CD14-positive monocyte (primary cell): Measurements from ENCODE around the gene ECI2. TPM values are rescaled to one million over a fixed set of nuclear protein-coding genes. Genes with fewer than 3 reads are reported as not detected.

Source experiments
- DNase-seq, 3 donors: peaks; one replicate each; pipeline ENCODE4 v3.0.0-alpha.2; 2011 to 2022
- H2AFZ ChIP-seq: 2 replicates; pipeline ENCODE4 v1.6.0; 2012; ENCODE audit warnings: mild to moderate bottlenecking, low read depth, low read length, inconsistent platforms; ENCODE audit not compliant: insufficient read depth, poor library complexity, severe bottlenecking
- H3K27ac ChIP-seq, 2 donors: 1 replicate in 1 of 2; 2 replicates in 1 of 2; pipeline ENCODE4 v1.5.1; 2012 to 2013; ENCODE audit warnings: low read length in 2 of 2, control low read depth in 1 of 2, inconsistent platforms in 1 of 2, low read depth in 1 of 2, mild to moderate bottlenecking in 1 of 2
- H3K27me3 ChIP-seq, 2 donors: one replicate each; pipeline versions ENCODE4 v1.6.0 to v1.6.1; 2011 to 2013; ENCODE audit warnings: low read length in 2 of 2; ENCODE audit not compliant: control insufficient read depth in 2 of 2, insufficient read depth in 2 of 2
- H3K36me3 ChIP-seq, 2 donors: replicated peaks in 1 of 2; 1 replicate in 1 of 2; 2 replicates in 1 of 2; pipeline versions ENCODE4 v1.5.1 to v1.6.1; 2012 to 2013; ENCODE audit warnings: low read length in 2 of 2, control low read depth in 1 of 2, inconsistent platforms in 1 of 2, mild to moderate bottlenecking in 1 of 2; ENCODE audit not compliant: insufficient read depth in 2 of 2, control insufficient read depth in 1 of 2
- H3K4me1 ChIP-seq, 2 donors: 1 replicate in 1 of 2; 2 replicates in 1 of 2; pipeline versions ENCODE4 v1.5.1 to v1.6.1; 2012 to 2013; ENCODE audit warnings: low read length in 2 of 2, control low read depth in 1 of 2, inconsistent platforms in 1 of 2, mild to moderate bottlenecking in 1 of 2, moderate library complexity in 1 of 2; ENCODE audit not compliant: insufficient read depth in 2 of 2, control insufficient read depth in 1 of 2
- H3K4me2 ChIP-seq: replicated peaks from 2 replicates; pipeline ENCODE3; 2012; ENCODE audit warnings: low read length, moderate library complexity, mild to moderate bottlenecking; ENCODE audit not compliant: poor library complexity, severe bottlenecking; ENCODE audit errors: extremely low read depth
- H3K4me3 ChIP-seq, 3 experiments: fragments of 200-600 bp in 1 of 3; sonication (generic) in 1 of 3; replicated peaks in 1 of 3; 1 replicate in 2 of 3; 2 replicates in 1 of 3; pipeline ENCODE4 v1.5.1; 2011 to 2013; ENCODE audit warnings: low read length in 3 of 3, mild to moderate bottlenecking in 3 of 3, control low read depth in 2 of 3, low read depth in 2 of 3, inconsistent platforms in 1 of 3, moderate library complexity in 1 of 3
- H3K79me2 ChIP-seq: 2 replicates; pipeline ENCODE4 v1.6.0; 2012; ENCODE audit warnings: mild to moderate bottlenecking, control low read depth, inconsistent platforms, low read length, moderate library complexity; ENCODE audit not compliant: insufficient read depth
- H3K9ac ChIP-seq: 2 replicates; pipeline ENCODE4 v1.6.0; 2017; ENCODE audit warnings: low read length, mild to moderate bottlenecking; ENCODE audit not compliant: insufficient read depth, poor library complexity, severe bottlenecking
- H3K9me3 ChIP-seq, 2 donors: replicated peaks in 1 of 2; 1 replicate in 1 of 2; 2 replicates in 1 of 2; pipeline versions ENCODE4 v1.5.1 to v1.6.1; 2012 to 2013; ENCODE audit warnings: low read length in 2 of 2, control low read depth in 1 of 2; ENCODE audit not compliant: control insufficient read depth in 1 of 2, insufficient read depth in 1 of 2
- H4K20me1 ChIP-seq: 2 replicates; pipeline ENCODE4 v1.6.0; 2012; ENCODE audit warnings: mild to moderate bottlenecking, low read length, control low read depth, moderate library complexity; ENCODE audit not compliant: insufficient read depth
- H3K27ac Mint-ChIP-seq, 7 donors: one replicate each; pipeline ENCODE4 v1.8.0; 2020; ENCODE audit warnings: mild to moderate bottlenecking in 7 of 7, mixed read lengths in 7 of 7, moderate library complexity in 6 of 7, inconsistent platforms in 2 of 7
- H3K27me3 Mint-ChIP-seq, 3 donors: one replicate each; pipeline ENCODE4 v1.8.0; 2021 to 2022; ENCODE audit warnings: low read depth in 3 of 3, mild to moderate bottlenecking in 3 of 3, mixed read lengths in 3 of 3, moderate library complexity in 3 of 3, inconsistent platforms in 1 of 3
- H3K36me3 Mint-ChIP-seq, 2 donors: one replicate each; pipeline ENCODE4 v1.8.0; 2020; ENCODE audit warnings: mixed read lengths in 2 of 2, inconsistent platforms in 1 of 2, mild to moderate bottlenecking in 1 of 2
- H3K4me1 Mint-ChIP-seq: one replicate; pipeline ENCODE4 v1.8.0; 2020; ENCODE audit warnings: mild to moderate bottlenecking, mixed read lengths
- H3K4me3 Mint-ChIP-seq, 2 donors: one replicate each; pipeline ENCODE4 v1.8.0; 2020; ENCODE audit warnings: mild to moderate bottlenecking in 2 of 2, mixed read lengths in 2 of 2, moderate library complexity in 1 of 2
- H3K9me3 Mint-ChIP-seq, 7 donors: one replicate each; pipeline ENCODE4 v1.8.0; 2020 to 2022; ENCODE audit warnings: mixed read lengths in 7 of 7, mild to moderate bottlenecking in 6 of 7, moderate library complexity in 6 of 7, inconsistent platforms in 2 of 7
- WGBS: methylation state at CpG from one replicate; pipeline ENCODE4 v1.1.5; 2013; ENCODE audit warnings: missing lambda C conversion rate; ENCODE audit not compliant: insufficient coverage; 5-methylcytosine and 5-hydroxymethylcytosine counted together
- intact Hi-C, 2 donors: fragments of 100-400 bp; cut with micrococcal nuclease; formaldehyde crosslinking; loops; one replicate each; pipeline versions ENCODE4 v1.15.0 to v1.15.1; 2023
- polyA plus RNA-seq, 3 donors: library from polyadenylated mRNA; depleted of rRNA in 1 of 3; unstranded in 2 of 3; stranded (reverse) in 1 of 3; fragments of 300-500 nt in 2 of 3; fragments of >200 nt in 1 of 3; fragmentation: Illumina TruSeq in 2 of 3; gene quantifications; 1 replicate in 2 of 3; 2 replicates in 1 of 3; pipeline ENCODE4 v1.2.3, GENCODE V29; 2012 to 2021
- TF ChIP-seq, protein P1 (sequence below): fragments of 200-600 bp; IDR thresholded peaks from one replicate; pipeline ENCODE4 v1.8.0; 2022; ENCODE audit warnings: antibody characterized with exemption, mild to moderate bottlenecking

Gene ECI2
- polyA plus RNA-seq, 3 donors = 9.2 to 45.9 (median 44.5) TPM

DNA sequence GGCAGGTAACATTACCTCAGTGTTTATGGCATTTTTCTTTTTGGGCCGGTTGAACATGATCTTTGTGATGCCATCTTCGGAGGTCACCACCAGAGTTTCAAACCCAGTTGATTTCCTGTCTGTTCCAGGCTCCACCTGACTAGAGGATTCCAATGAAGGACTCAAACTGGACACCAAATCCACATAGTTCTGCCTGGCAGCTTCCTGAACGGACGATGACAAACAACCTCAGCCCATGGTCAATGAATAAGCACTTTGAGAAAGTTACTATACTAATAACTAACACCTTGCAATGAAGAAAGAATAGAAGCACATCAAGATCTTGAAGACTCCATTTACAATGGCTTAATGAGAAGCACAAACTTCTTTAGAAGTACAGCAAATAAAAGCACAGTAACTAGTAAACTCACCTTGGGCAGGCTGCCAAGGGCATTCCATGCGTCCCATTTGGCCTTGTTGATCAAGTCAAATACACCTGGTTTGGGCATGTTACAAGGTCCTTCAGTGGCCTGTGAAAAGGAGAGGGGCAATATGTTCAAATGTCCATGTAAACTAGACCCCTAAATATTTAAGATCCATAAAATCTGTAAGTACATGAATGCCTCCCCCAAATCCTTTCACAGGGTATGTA, 4.9 kb downstream of the ECI2 start:
- intact Hi-C loops = loop anchor here (10.0 kb wide), 3 partner anchors 86 to 856 kb away; partner anchors contain the start of gene CDYL (in 1 of the 2)
- Histone ChIP-seq H4K20me1 (no peaks in the 10 kb centered on the region), H2AFZ (no peak overlapping the region), H3K27me3 (no peaks in the 10 kb centered on the region), H3K4me2 (no peak overlapping the region), H3K4me3 (no peak overlapping the region), H3K27ac (no peak overlapping the region), H3K9ac (no peak overlapping the region), H3K4me1 (peaks cover 7 to 12% of the 10 kb centered on the region in 2 donors), H3K9me3 (no peaks in the 10 kb centered on the region), H3K79me2 (peaks cover 4% of the 10 kb centered on the region), H3K36me3 (peaks cover 22 to 53% of the 10 kb centered on the region in 2 donors)
- Mint-ChIP-seq H3K4me1 (peaks cover 11% of the 10 kb centered on the region), H3K4me3 (no peak overlapping the region), H3K27me3 (peaks cover 0 to 4% (median 2%) of the 10 kb centered on the region in 3 donors), H3K9me3 (peaks cover 0 to 3% (median 0%) of the 10 kb centered on the region in 7 donors), H3K27ac (no peak overlapping the region), H3K36me3 (peaks cover 45 to 54% of the 10 kb centered on the region in 2 donors)
- DNase-seq = no peak
- WGBS = 93% methylated on average over 2 of the region's 5 CpGs
- TF ChIP-seq, protein P1, sequence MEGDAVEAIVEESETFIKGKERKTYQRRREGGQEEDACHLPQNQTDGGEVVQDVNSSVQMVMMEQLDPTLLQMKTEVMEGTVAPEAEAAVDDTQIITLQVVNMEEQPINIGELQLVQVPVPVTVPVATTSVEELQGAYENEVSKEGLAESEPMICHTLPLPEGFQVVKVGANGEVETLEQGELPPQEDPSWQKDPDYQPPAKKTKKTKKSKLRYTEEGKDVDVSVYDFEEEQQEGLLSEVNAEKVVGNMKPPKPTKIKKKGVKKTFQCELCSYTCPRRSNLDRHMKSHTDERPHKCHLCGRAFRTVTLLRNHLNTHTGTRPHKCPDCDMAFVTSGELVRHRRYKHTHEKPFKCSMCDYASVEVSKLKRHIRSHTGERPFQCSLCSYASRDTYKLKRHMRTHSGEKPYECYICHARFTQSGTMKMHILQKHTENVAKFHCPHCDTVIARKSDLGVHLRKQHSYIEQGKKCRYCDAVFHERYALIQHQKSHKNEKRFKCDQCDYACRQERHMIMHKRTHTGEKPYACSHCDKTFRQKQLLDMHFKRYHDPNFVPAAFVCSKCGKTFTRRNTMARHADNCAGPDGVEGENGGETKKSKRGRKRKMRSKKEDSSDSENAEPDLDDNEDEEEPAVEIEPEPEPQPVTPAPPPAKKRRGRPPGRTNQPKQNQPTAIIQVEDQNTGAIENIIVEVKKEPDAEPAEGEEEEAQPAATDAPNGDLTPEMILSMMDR = no peak

DNA sequence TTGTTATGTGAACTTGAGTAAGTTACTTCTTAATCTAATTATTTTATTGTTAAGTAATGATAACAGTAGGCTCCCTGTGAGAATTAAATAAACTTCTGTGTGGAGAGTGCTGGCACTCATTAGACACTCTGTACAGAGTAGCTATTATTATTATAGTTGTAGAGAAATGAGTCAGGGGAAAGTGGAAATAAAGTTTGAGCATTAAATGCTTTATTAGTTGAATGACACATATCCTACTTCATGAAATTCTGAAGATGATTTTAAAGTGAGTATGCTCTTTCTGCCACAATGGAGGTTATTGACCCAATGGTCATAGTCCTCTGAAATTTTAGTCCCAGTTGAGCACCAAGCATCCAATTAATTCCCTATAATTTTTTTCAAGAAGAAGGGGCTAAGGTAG, 5.9 kb downstream of the ECI2 start:
- Histone ChIP-seq H3K9me3 (no peaks in the 10 kb centered on the region), H3K4me2 (no peak overlapping the region), H3K4me1 (peaks cover 6 to 7% of the 10 kb centered on the region in 2 donors), H3K9ac (no peak overlapping the region), H3K27me3 (no peaks in the 10 kb centered on the region), H4K20me1 (no peaks in the 10 kb centered on the region), H3K27ac (no peak overlapping the region), H3K36me3 (peaks cover 28 to 63% of the 10 kb centered on the region in 2 donors), H3K79me2 (peaks cover 4% of the 10 kb centered on the region), H2AFZ (no peak overlapping the region), H3K4me3 (no peak overlapping the region)
- peaks cover 9% of the 10 kb centered on the region for H3K4me1 Mint-ChIP-seq
- TF ChIP-seq, protein P1 = no peak
- intact Hi-C loops = no loop called here
- H3K9me3 Mint-ChIP-seq = peaks cover 0 to 3% (median 0%) of the 10 kb centered on the region in 7 donors
- H3K36me3 Mint-ChIP-seq = peaks cover 54 to 62% of the 10 kb centered on the region in 2 donors
- peaks cover 0 to 4% (median 2%) of the 10 kb centered on the region in 3 donors for H3K27me3 Mint-ChIP-seq
- no peak for DNase-seq
- no peak overlapping the region for H3K27ac Mint-ChIP-seq
- H3K4me3 Mint-ChIP-seq = no peak overlapping the region
